Measurements from ENCODE around the gene RIPPLY2.

The RIPPLY2 gene

GRCh38 chr6:83847179-83847578, 6.0 kb upstream of the RIPPLY2 start:
- no peak for TF ChIP-seq ZFX (IDR thresholded peaks at IDR 0.05; ENCODE audit: borderline replicate concordance)
- TF ChIP-seq CTCF (IDR thresholded peaks at IDR 0.05), result no peak
- H3K27ac ChIP-seq, result no peak overlapping the region

GRCh38 chr6:83849127-83849526, 4.0 kb upstream of the RIPPLY2 start:
- H3K27ac ChIP-seq, result no peak overlapping the region
- no peak for TF ChIP-seq ZFX (IDR thresholded peaks at IDR 0.05; ENCODE audit: borderline replicate concordance)

- no peak for TF ChIP-seq ZFX (IDR thresholded peaks at IDR 0.05; ENCODE audit: borderline replicate concordance)
- no peak for TF ChIP-seq CTCF (IDR thresholded peaks at IDR 0.05)
- no peak overlapping the region for H3K27ac ChIP-seq
Observed at GRCh38 chr6:83849610-83850009, 3.5 kb upstream of the RIPPLY2 start.

- no peak for TF ChIP-seq ZFX (IDR thresholded peaks at IDR 0.05; ENCODE audit: borderline replicate concordance)
- TF ChIP-seq CTCF (IDR thresholded peaks at IDR 0.05), result no peak
- no peak overlapping the region for H3K27ac ChIP-seq
Observed at GRCh38 chr6:83852528-83853177, 507 bp upstream of the RIPPLY2 start.

GRCh38 chr6:83854001-83854501, 891 bp downstream of the RIPPLY2 start:
- H3K27ac ChIP-seq, result no peak overlapping the region
- no peak for TF ChIP-seq ZFX (IDR thresholded peaks at IDR 0.05; ENCODE audit: borderline replicate concordance)
- TF ChIP-seq CTCF (IDR thresholded peaks at IDR 0.05), result no peak

- H3K27ac ChIP-seq, result no peak overlapping the region
- TF ChIP-seq ZFX (IDR thresholded peaks at IDR 0.05; ENCODE audit: borderline replicate concordance) (no peak), CTCF (IDR thresholded peaks at IDR 0.05) (no peak)
Observed at GRCh38 chr6:83854766-83855165, 1.6 kb downstream of the RIPPLY2 start.

GRCh38 chr6:83859410-83860358, 6.5 kb downstream of the RIPPLY2 start, which contains the start of gene CYB5R4:
Gene CYB5R4 (plus strand): TSS chr6:83859689. CDS start chr6:83859783, 94 bp downstream.
- TF ChIP-seq ZFX (IDR thresholded peaks at IDR 0.05; ENCODE audit: borderline replicate concordance) (no peak), CTCF (IDR thresholded peaks at IDR 0.05) (peak; percentile 63)
- H3K27ac ChIP-seq, result peak within 1 kb of the TSS; percentile 74
